ENCODE results near the gene SLC9A8.
"Not testable (repeated sequence)": the region's sequence is repeated elsewhere in the genome, so short reads cannot be mapped to it uniquely, and the experiment has no call there.

The SLC9A8 gene

GRCh38 chr20:49851231-49851705, 38.6 kb downstream of the SLC9A8 start:
- no peak for DNase-seq

GRCh38 chr20:49851991-49852390, 39.4 kb downstream of the SLC9A8 start:
- no peak for DNase-seq

- DNase-seq = no peak
Measured at GRCh38 chr20:49852522-49853080, 40.0 kb downstream of the SLC9A8 start.

GRCh38 chr20:49853640-49854039, 41.0 kb downstream of the SLC9A8 start:
- peak; percentile 97 for DNase-seq

GRCh38 chr20:49854190-49854875, 41.7 kb downstream of the SLC9A8 start:
- no peak for DNase-seq

GRCh38 chr20:49856904-49857303, 44.3 kb downstream of the SLC9A8 start:
- DNase-seq = no peak

GRCh38 chr20:49858076-49858585, 45.5 kb downstream of the SLC9A8 start:
- no peak for DNase-seq

- no peak for DNase-seq
Measured at GRCh38 chr20:49859011-49859410, 46.4 kb downstream of the SLC9A8 start.

GRCh38 chr20:49859807-49860206, 47.2 kb downstream of the SLC9A8 start:
- DNase-seq = no peak

GRCh38 chr20:49861232-49861631, 48.6 kb downstream of the SLC9A8 start:
- DNase-seq = not testable (repeated sequence)

- no peak for DNase-seq
Measured at GRCh38 chr20:49862607-49863200, 50.1 kb downstream of the SLC9A8 start.

- DNase-seq = no peak
Measured at GRCh38 chr20:49863666-49864065, 51.0 kb downstream of the SLC9A8 start.

GRCh38 chr20:49865559-49865958, 52.9 kb downstream of the SLC9A8 start:
- no peak for DNase-seq

- no peak for DNase-seq
Measured at GRCh38 chr20:49866051-49866450, 53.4 kb downstream of the SLC9A8 start.

- peak; percentile 61 for DNase-seq
Measured at GRCh38 chr20:49867453-49868215, 55.0 kb downstream of the SLC9A8 start.

- DNase-seq = no peak
Measured at GRCh38 chr20:49868538-49868937, 55.9 kb downstream of the SLC9A8 start.

GRCh38 chr20:49868964-49869363, 56.3 kb downstream of the SLC9A8 start:
- peak; percentile 54 for DNase-seq

GRCh38 chr20:49870261-49870660, 57.6 kb downstream of the SLC9A8 start:
- no peak for DNase-seq

GRCh38 chr20:49871391-49871948, 58.8 kb downstream of the SLC9A8 start:
- no peak for DNase-seq

GRCh38 chr20:49872056-49872455, 59.4 kb downstream of the SLC9A8 start:
- peak; percentile 55 for DNase-seq

- no peak for DNase-seq
Measured at GRCh38 chr20:49874696-49875095, 62.1 kb downstream of the SLC9A8 start.

GRCh38 chr20:49877386-49877921, 64.8 kb downstream of the SLC9A8 start:
- no peak for DNase-seq

- no peak for DNase-seq
Measured at GRCh38 chr20:49878977-49879376, 66.3 kb downstream of the SLC9A8 start.
